Hepatocyte (in vitro differentiated cells): ENCODE results near the gene DPY30. TPM values are rescaled to one million over a fixed set of nuclear protein-coding genes. Genes with fewer than 3 reads are reported as not detected.

Source experiments
- DNase-seq: peaks from one replicate; pipeline ENCODE4 v3.0.0-alpha.2; 2016; ENCODE audit warnings: low spot score
- H2AFZ ChIP-seq: fragments of 200-600 bp; sonication (generic); 2 replicates; pipeline ENCODE4 v1.6.0; 2016; ENCODE audit warnings: antibody characterized with exemption, mild to moderate bottlenecking
- H3K27ac ChIP-seq: fragments of 200-600 bp; sonication (generic); 2 replicates; pipeline ENCODE4 v1.5.1; 2016; ENCODE audit warnings: mild to moderate bottlenecking
- H3K27me3 ChIP-seq: fragments of 200-600 bp; sonication (generic); 2 replicates; pipeline ENCODE4 v1.6.1; 2016
- H3K36me3 ChIP-seq: fragments of 200-600 bp; sonication (generic); replicated peaks from 2 replicates; pipeline ENCODE4 v1.5.1; 2016; ENCODE audit warnings: low read depth; ENCODE audit not compliant: insufficient read depth
- H3K4me1 ChIP-seq: fragments of 200-600 bp; sonication (generic); 2 replicates; pipeline ENCODE4 v1.5.1; 2016; ENCODE audit warnings: mild to moderate bottlenecking, moderate library complexity; ENCODE audit not compliant: insufficient read depth
- H3K4me2 ChIP-seq: fragments of 200-600 bp; sonication (generic); 2 replicates; pipeline ENCODE4 v1.6.0; 2016
- H3K4me3 ChIP-seq: fragments of 200-600 bp; sonication (generic); 2 replicates; pipeline ENCODE4 v1.5.1; 2016; ENCODE audit warnings: mild to moderate bottlenecking
- H3K79me2 ChIP-seq: fragments of 200-600 bp; sonication (generic); 2 replicates; pipeline ENCODE4 v1.6.0; 2017; ENCODE audit warnings: mild to moderate bottlenecking
- H3K9me2 ChIP-seq: fragments of 200-600 bp; sonication (generic); replicated peaks from 2 replicates; pipeline ENCODE4 v1.6.0; 2017; ENCODE audit warnings: mild to moderate bottlenecking; ENCODE audit not compliant: insufficient read depth
- H3K9me3 ChIP-seq: fragments of 200-600 bp; sonication (generic); 2 replicates; pipeline ENCODE4 v1.5.1; 2016; ENCODE audit warnings: low read depth, mild to moderate bottlenecking
- H4K20me1 ChIP-seq: fragments of 200-600 bp; sonication (generic); 2 replicates; pipeline ENCODE4 v1.6.0; 2016; ENCODE audit warnings: mild to moderate bottlenecking; ENCODE audit not compliant: insufficient read depth, poor library complexity, severe bottlenecking
- EZH2 ChIP-seq: fragments of 200-600 bp; sonication (generic); IDR thresholded peaks from 2 replicates; pipeline ENCODE4 v1.6.1; 2016; ENCODE audit warnings: antibody characterized with exemption, mild to moderate bottlenecking, borderline replicate concordance
- EZH2phosphoT487 ChIP-seq: fragments of 200-600 bp; sonication (generic); IDR thresholded peaks from one replicate; pipeline ENCODE4 v1.6.1; 2018; ENCODE audit warnings: antibody characterized with exemption, mild to moderate bottlenecking, low read depth, moderate library complexity; ENCODE audit not compliant: unreplicated experiment, severe bottlenecking
- WGBS: methylation state at CpG from one replicate; pipeline ENCODE4 v1.1.6; 2016; ENCODE audit warnings: low lambda C conversion rate; ENCODE audit errors: missing lambda C conversion rate; 5-methylcytosine and 5-hydroxymethylcytosine counted together
- polyA plus RNA-seq: library from polyadenylated mRNA; unstranded; fragments of >200 nt; fragmentation: Nextera tagmentation; extraction: Ambion mirVana; gene quantifications from 2 replicates; pipeline ENCODE4 v1.2.1, GENCODE V29; 2016
- total RNA-seq: library from RNA; depleted of rRNA; stranded (reverse); fragments of >200 nt; gene quantifications from 2 replicates; pipeline ENCODE4 v1.2.3, GENCODE V29; 2014
- TF ChIP-seq, protein P1 (sequence below): fragments of 200-600 bp; sonication (generic); IDR thresholded peaks from 2 replicates; pipeline ENCODE4 v1.5.1; 2016; ENCODE audit warnings: antibody characterized with exemption, mild to moderate bottlenecking; ENCODE audit not compliant: poor library complexity

The DPY30 gene
- total and polyA plus RNA-seq, 2 experiments from 2014 or later = 108 to 117 TPM

- Histone ChIP-seq H2AFZ (no peak overlapping the region), H3K36me3 (no peaks in the 10 kb centered on the region), H4K20me1 (peaks cover 5% of the 10 kb centered on the region), H3K9me3 (no peaks in the 10 kb centered on the region), H3K4me2 (no peak overlapping the region), H3K79me2 (peaks cover 99% of the 10 kb centered on the region), H3K4me1 (no peaks in the 10 kb centered on the region), H3K4me3 (no peak overlapping the region), H3K27ac (no peak overlapping the region), H3K9me2 (no peaks in the 10 kb centered on the region), H3K27me3 (no peaks in the 10 kb centered on the region)
- WGBS = 96% methylated on average over 2 of the region's 2 CpGs
- TF ChIP-seq EZH2phosphoT487 = no peak
- TF ChIP-seq, protein P1, sequence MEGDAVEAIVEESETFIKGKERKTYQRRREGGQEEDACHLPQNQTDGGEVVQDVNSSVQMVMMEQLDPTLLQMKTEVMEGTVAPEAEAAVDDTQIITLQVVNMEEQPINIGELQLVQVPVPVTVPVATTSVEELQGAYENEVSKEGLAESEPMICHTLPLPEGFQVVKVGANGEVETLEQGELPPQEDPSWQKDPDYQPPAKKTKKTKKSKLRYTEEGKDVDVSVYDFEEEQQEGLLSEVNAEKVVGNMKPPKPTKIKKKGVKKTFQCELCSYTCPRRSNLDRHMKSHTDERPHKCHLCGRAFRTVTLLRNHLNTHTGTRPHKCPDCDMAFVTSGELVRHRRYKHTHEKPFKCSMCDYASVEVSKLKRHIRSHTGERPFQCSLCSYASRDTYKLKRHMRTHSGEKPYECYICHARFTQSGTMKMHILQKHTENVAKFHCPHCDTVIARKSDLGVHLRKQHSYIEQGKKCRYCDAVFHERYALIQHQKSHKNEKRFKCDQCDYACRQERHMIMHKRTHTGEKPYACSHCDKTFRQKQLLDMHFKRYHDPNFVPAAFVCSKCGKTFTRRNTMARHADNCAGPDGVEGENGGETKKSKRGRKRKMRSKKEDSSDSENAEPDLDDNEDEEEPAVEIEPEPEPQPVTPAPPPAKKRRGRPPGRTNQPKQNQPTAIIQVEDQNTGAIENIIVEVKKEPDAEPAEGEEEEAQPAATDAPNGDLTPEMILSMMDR = no peak
- DNase-seq = no peak
Measured at GRCh38 chr2:31987454-31988220, 52.0 kb downstream of the DPY30 start.

- no peaks in the 10 kb centered on the region for H3K36me3 ChIP-seq
- no peaks in the 10 kb centered on the region for H3K4me1 ChIP-seq
- H3K9me2 ChIP-seq = no peaks in the 10 kb centered on the region
- no peaks in the 10 kb centered on the region for H3K27me3 ChIP-seq
- TF ChIP-seq, protein P1 = no peak
- TF ChIP-seq EZH2phosphoT487 (no peak), EZH2 (no peak)
- no peak overlapping the region for H3K4me2 ChIP-seq
- 83% methylated on average over 3 of the region's 3 CpGs for WGBS
- H3K27ac ChIP-seq = no peak overlapping the region
- no peak overlapping the region for H3K4me3 ChIP-seq
- DNase-seq = no peak
- H2AFZ ChIP-seq = no peak overlapping the region
- peaks cover 99% of the 10 kb centered on the region for H3K79me2 ChIP-seq
- H4K20me1 ChIP-seq = peaks cover 5% of the 10 kb centered on the region
- no peaks in the 10 kb centered on the region for H3K9me3 ChIP-seq
Measured at GRCh38 chr2:31986906-31987305, 52.7 kb downstream of the DPY30 start.

GRCh38 chr2:31983762-31984467 lies 55.7 kb downstream of the DPY30 start:
- H3K9me2 ChIP-seq = no peaks in the 10 kb centered on the region
- H3K4me3 ChIP-seq = no peak overlapping the region
- WGBS = 88% methylated on average over 5 of the region's 5 CpGs
- H3K4me2 ChIP-seq = no peak overlapping the region
- no peak overlapping the region for H3K27ac ChIP-seq
- H4K20me1 ChIP-seq = peaks cover 27% of the 10 kb centered on the region
- H2AFZ ChIP-seq = no peak overlapping the region
- TF ChIP-seq EZH2 (no peak), EZH2phosphoT487 (no peak)
- TF ChIP-seq, protein P1 = no peak
- H3K4me1 ChIP-seq = no peaks in the 10 kb centered on the region
- no peak for DNase-seq
- no peaks in the 10 kb centered on the region for H3K9me3 ChIP-seq
- H3K36me3 ChIP-seq = no peaks in the 10 kb centered on the region
- no peaks in the 10 kb centered on the region for H3K27me3 ChIP-seq
- H3K79me2 ChIP-seq = peaks cover 98% of the 10 kb centered on the region
